B cell (primary cell): Measurements from ENCODE around the gene ADAMTSL1. TPM values are rescaled to one million over a fixed set of nuclear protein-coding genes. Genes with fewer than 3 reads are reported as not detected.

Source experiments
- ATAC-seq: fragments of 200-7000 bp; cut with Tn5 transposase; one replicate; pipeline ENCODE4 v1.10.0; 2021; ENCODE audit warnings: low read depth, mild to moderate bottlenecking, moderate number of reproducible peaks, moderate library complexity
- CTCF ChIA-PET: fragments of 350-600 bp; sonication (Branson Sonifier 250); formaldehyde crosslinking; loops from one replicate; lab custom pipeline; 2021; ENCODE audit warnings: antibody characterized with exemption, inconsistent platforms; lab: Charles Lee
- POLR2A ChIA-PET: fragments of 350-600 bp; sonication (Branson Sonifier 250); formaldehyde crosslinking; loops from one replicate; lab custom pipeline; 2021; ENCODE audit warnings: antibody characterized with exemption; lab: Charles Lee
- DNase-seq: peaks from one replicate; pipeline ENCODE4 v3.0.0; 2013
- H2AFZ ChIP-seq: 2 replicates; pipeline ENCODE4 v1.6.1; 2012; ENCODE audit warnings: mild to moderate bottlenecking, low read depth, low read length; ENCODE audit not compliant: insufficient read depth, poor library complexity, severe bottlenecking
- H3K27ac ChIP-seq, 2 donors: 1 replicate in 1 of 2; 2 replicates in 1 of 2; pipeline ENCODE4 v1.5.1; 2012 to 2013; ENCODE audit warnings: low read length in 2 of 2, mild to moderate bottlenecking in 2 of 2, moderate library complexity in 1 of 2
- H3K27me3 ChIP-seq, 4 experiments: fragments of 200-600 bp in 1 of 4; sonication (generic) in 1 of 4; replicated peaks in 1 of 4; 1 replicate in 2 of 4; 2 replicates in 2 of 4; pipeline versions ENCODE4 v1.6.1 to v1.7.0; 2013 to 2016; ENCODE audit warnings: low read length in 3 of 4, mild to moderate bottlenecking in 2 of 4, mixed read lengths in 1 of 4, moderate library complexity in 1 of 4; ENCODE audit not compliant: insufficient read depth in 4 of 4, control insufficient read depth in 3 of 4; ENCODE audit errors: control extremely low read depth in 1 of 4
- H3K36me3 ChIP-seq, 2 experiments: replicated peaks in 1 of 2; 1 replicate in 1 of 2; 2 replicates in 1 of 2; pipeline versions ENCODE4 v1.6.1 to v1.7.1; 2013; ENCODE audit warnings: low read length in 1 of 2; ENCODE audit not compliant: insufficient read depth in 2 of 2, control insufficient read depth in 1 of 2; ENCODE audit errors: control extremely low read depth in 1 of 2, extremely low read depth in 1 of 2
- H3K4me1 ChIP-seq, 2 donors: fragments of 200-600 bp in 1 of 2; sonication (generic) in 1 of 2; 1 replicate in 1 of 2; 2 replicates in 1 of 2; pipeline versions ENCODE4 v1.5.1 to v1.6.1; 2013 to 2017; ENCODE audit warnings: low read length in 2 of 2; ENCODE audit not compliant: control insufficient read depth in 2 of 2, insufficient read depth in 2 of 2
- H3K4me2 ChIP-seq: replicated peaks from 2 replicates; pipeline ENCODE3; 2012; ENCODE audit warnings: mild to moderate bottlenecking, low read depth, low read length; ENCODE audit not compliant: poor library complexity, severe bottlenecking
- H3K4me3 ChIP-seq, 5 experiments: fragments of 200-600 bp in 1 of 5; sonication (generic) in 1 of 5; 1 replicate in 3 of 5; 2 replicates in 2 of 5; pipeline versions ENCODE4 v1.5.1 to v1.7.0; 2011 to 2016; ENCODE audit warnings: low read length in 4 of 5, mild to moderate bottlenecking in 4 of 5, low read depth in 2 of 5, control low read depth in 1 of 5, moderate library complexity in 1 of 5; ENCODE audit not compliant: insufficient read depth in 1 of 5; ENCODE audit errors: control extremely low read depth in 1 of 5, extremely low read depth in 1 of 5
- H3K79me2 ChIP-seq: fragments of 200-600 bp; sonication (generic); one replicate; pipeline ENCODE4 v1.6.0; 2016; ENCODE audit warnings: low read length; ENCODE audit not compliant: control insufficient read depth, insufficient read depth
- H3K9ac ChIP-seq: fragments of 200-600 bp; sonication (generic); 2 replicates; pipeline ENCODE4 v1.6.1; 2017; ENCODE audit warnings: mild to moderate bottlenecking, low read length, moderate library complexity
- H3K9me3 ChIP-seq, 3 donors: one replicate each; pipeline versions ENCODE4 v1.6.1 to v1.7.1; 2013; ENCODE audit warnings: low read length in 2 of 3; ENCODE audit not compliant: control insufficient read depth in 2 of 3, insufficient read depth in 1 of 3; ENCODE audit errors: control extremely low read depth in 1 of 3
- H4K20me1 ChIP-seq: 2 replicates; pipeline ENCODE4 v1.6.0; 2012; ENCODE audit warnings: mild to moderate bottlenecking, low read length; ENCODE audit not compliant: insufficient read depth, control insufficient read depth, poor library complexity, severe bottlenecking
- H3K27ac Mint-ChIP-seq: one replicate; pipeline ENCODE4 v1.8.0; 2021; ENCODE audit warnings: mixed read lengths
- H3K27me3 Mint-ChIP-seq: one replicate; pipeline ENCODE4 v1.8.0; 2021; ENCODE audit warnings: mixed read lengths
- H3K4me1 Mint-ChIP-seq: one replicate; pipeline ENCODE4 v1.8.0; 2021; ENCODE audit warnings: mixed read lengths
- H3K4me3 Mint-ChIP-seq: one replicate; pipeline ENCODE4 v1.8.0; 2021; ENCODE audit warnings: mixed read lengths
- H3K9me3 Mint-ChIP-seq: one replicate; pipeline ENCODE4 v1.8.0; 2022; ENCODE audit warnings: mixed read lengths; ENCODE audit not compliant: insufficient read depth
- CTCF ChIP-seq: fragments of 200-600 bp; IDR thresholded peaks from one replicate; pipeline ENCODE4 v1.8.0; 2022; ENCODE audit warnings: antibody characterized with exemption, mild to moderate bottlenecking
- EZH2 ChIP-seq: IDR thresholded peaks from 2 replicates; pipeline ENCODE4 v1.6.1; 2012; ENCODE audit warnings: borderline replicate concordance, low read depth, mild to moderate bottlenecking, moderate library complexity, low read length; ENCODE audit not compliant: insufficient read depth, poor library complexity, severe bottlenecking
- WGBS: methylation state at CpG from one replicate; pipeline ENCODE4 v1.1.5; 2013; ENCODE audit warnings: missing lambda C conversion rate; ENCODE audit not compliant: insufficient coverage; 5-methylcytosine and 5-hydroxymethylcytosine counted together
- intact Hi-C: fragments of 100-400 bp; cut with micrococcal nuclease; formaldehyde crosslinking; loops from one replicate; pipeline ENCODE4 v1.10.0; 2022
- polyA plus RNA-seq: library from polyadenylated mRNA; depleted of rRNA; stranded (reverse); fragments of >200 nt; gene quantifications from 2 replicates; pipeline ENCODE4 v1.2.3, GENCODE V29; 2012
- total RNA-seq, 2 donors: library from RNA; stranded (reverse); fragments of 120-200 nt in 1 of 2; gene quantifications; 1 replicate in 1 of 2; 2 replicates in 1 of 2; pipeline versions ENCODE4 v1.2.3 to v1.2.4, GENCODE V29; 2013 to 2022

ADAMTSL1 gene
- total and polyA plus RNA-seq, 2 donors (not counting 1 experiment from before 2014, with no cell fraction given) = not detected

DNA sequence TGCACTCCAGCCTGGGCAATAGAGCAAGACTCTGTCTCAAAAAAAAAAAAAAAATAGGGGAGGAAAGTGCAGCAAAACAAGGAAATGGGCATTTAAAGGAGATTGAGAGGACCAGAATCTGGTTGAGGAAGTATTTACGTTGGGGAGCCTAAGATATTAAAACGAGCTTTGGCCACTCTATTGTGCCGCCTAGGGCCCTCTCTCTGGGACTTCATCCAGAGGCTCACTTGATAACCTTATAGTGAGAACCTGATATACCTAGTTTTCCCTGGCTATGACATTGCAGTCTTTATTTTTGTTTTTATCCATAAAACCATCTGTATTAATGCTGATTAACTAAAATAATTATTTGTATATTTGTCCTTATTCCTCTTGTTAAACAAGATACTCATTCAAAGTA, 345.5 kb downstream of the ADAMTSL1 start:
- WGBS = 95% methylated on average over 2 of the region's 3 CpGs
- Histone ChIP-seq H4K20me1 (no peaks in the 10 kb centered on the region), H3K79me2 (no peaks in the 10 kb centered on the region), H3K4me1 (no peaks in the 10 kb centered on the region), H3K4me3 (no peak overlapping the region), H3K4me2 (no peak overlapping the region), H3K9ac (no peak overlapping the region), H3K27me3 (no peaks in the 10 kb centered on the region), H3K36me3 (no peaks in the 10 kb centered on the region), H3K27ac (no peak overlapping the region), H2AFZ (no peak overlapping the region), H3K9me3 (no peaks in the 10 kb centered on the region)
- Mint-ChIP-seq H3K4me1 (no peaks in the 10 kb centered on the region), H3K27ac (no peak overlapping the region), H3K27me3 (peaks cover 3% of the 10 kb centered on the region), H3K4me3 (no peak overlapping the region), H3K9me3 (peaks cover 2% of the 10 kb centered on the region)
- ChIA-PET POLR2A (no interaction called here), CTCF (no interaction called here)
- intact Hi-C loops = no loop called here
- no peak for DNase-seq
- no peak for TF ChIP-seq EZH2
- TF ChIP-seq CTCF = no peak
- ATAC-seq = no peak

DNA sequence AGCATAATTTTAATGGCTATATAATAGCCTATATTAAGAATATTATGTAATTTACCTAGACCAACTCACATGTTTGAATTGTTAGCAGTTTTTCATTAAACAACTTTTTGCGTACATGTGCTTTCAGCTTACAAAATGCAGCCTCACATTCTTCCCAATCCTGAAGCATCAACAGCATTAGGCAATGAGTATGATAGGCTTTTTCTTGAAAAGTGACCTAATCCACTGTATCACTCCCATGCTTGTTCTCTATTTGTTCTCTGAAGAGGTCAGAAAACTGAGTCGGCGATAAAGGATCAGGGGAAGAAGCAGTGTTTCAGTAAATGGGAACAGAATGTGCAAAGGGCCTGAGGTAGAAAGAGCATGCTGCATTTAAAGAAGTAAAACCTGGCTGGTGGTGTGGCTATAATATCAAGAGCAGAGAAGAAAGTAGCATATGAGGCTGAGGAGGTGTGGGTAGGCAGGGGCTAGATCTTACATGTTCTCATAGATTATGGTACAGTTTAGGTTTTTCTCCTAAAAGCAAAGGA, 346.7 kb downstream of the ADAMTSL1 start:
- intact Hi-C loops = no loop called here
- H3K4me1 ChIP-seq = no peaks in the 10 kb centered on the region
- peaks cover 2% of the 10 kb centered on the region for H3K9me3 Mint-ChIP-seq
- no peak overlapping the region for H3K4me3 Mint-ChIP-seq
- no peak overlapping the region for H2AFZ ChIP-seq
- ChIA-PET CTCF (no interaction called here), POLR2A (no interaction called here)
- no peak overlapping the region for H3K27ac ChIP-seq
- no peaks in the 10 kb centered on the region for H3K4me1 Mint-ChIP-seq
- no peak for DNase-seq
- H4K20me1 ChIP-seq = no peaks in the 10 kb centered on the region
- H3K4me2 ChIP-seq = no peak overlapping the region
- no peak overlapping the region for H3K27ac Mint-ChIP-seq
- H3K79me2 ChIP-seq = no peaks in the 10 kb centered on the region
- no peaks in the 10 kb centered on the region for H3K27me3 ChIP-seq
- H3K9ac ChIP-seq = no peak overlapping the region
- H3K27me3 Mint-ChIP-seq = peaks cover 3% of the 10 kb centered on the region
- TF ChIP-seq CTCF = no peak
- TF ChIP-seq EZH2 = no peak
- no peak for ATAC-seq
- no peaks in the 10 kb centered on the region for H3K9me3 ChIP-seq
- H3K4me3 ChIP-seq = no peak overlapping the region
- 100% methylated on average over 2 of the region's 3 CpGs for WGBS
- no peaks in the 10 kb centered on the region for H3K36me3 ChIP-seq
